Measurements from ENCODE around the gene KCTD19.

The KCTD19 gene

GRCh38 chr16:67254801-67255552, 71.6 kb downstream of the KCTD19 start:
- Histone ChIP-seq H3K36me3 (ENCODE audit: insufficient read depth, low read length) (no peaks in the 10 kb centered on the region), H3K27ac (ENCODE audit: low read depth, low read length) (no peak overlapping the region), H3K9me3 (ENCODE audit: low read length) (no peaks in the 10 kb centered on the region), H3K27me3 (ENCODE audit: control insufficient read depth in 1 of 2, insufficient read depth in 2 of 2, low read length in 2 of 2) (peaks cover 12 to 39% of the 10 kb centered on the region in 2 donors), H3K9ac (ENCODE audit: low read length) (no peak overlapping the region), H3K4me1 (ENCODE audit: insufficient read depth, low read length) (no peaks in the 10 kb centered on the region), H3K4me3 (ENCODE audit: low read depth in 1 of 2, low read length in 2 of 2) (no peak overlapping the region)

GRCh38 chr16:67252609-67253497, 73.7 kb downstream of the KCTD19 start:
- Histone ChIP-seq H3K9me3 (ENCODE audit: low read length) (no peaks in the 10 kb centered on the region), H3K4me3 (ENCODE audit: low read depth in 1 of 2, low read length in 2 of 2) (no peak overlapping the region), H3K27ac (ENCODE audit: low read depth, low read length) (no peak overlapping the region), H3K4me1 (ENCODE audit: insufficient read depth, low read length) (peaks cover 11% of the 10 kb centered on the region), H3K9ac (ENCODE audit: low read length) (no peak overlapping the region), H3K36me3 (ENCODE audit: insufficient read depth, low read length) (no peaks in the 10 kb centered on the region), H3K27me3 (ENCODE audit: control insufficient read depth in 1 of 2, insufficient read depth in 2 of 2, low read length in 2 of 2) (peaks cover 22 to 55% of the 10 kb centered on the region in 2 donors)

- peaks cover 24% of the 10 kb centered on the region for H3K4me1 ChIP-seq (ENCODE audit: insufficient read depth, low read length)
- no peaks in the 10 kb centered on the region for H3K9me3 ChIP-seq (ENCODE audit: low read length)
- H3K9ac ChIP-seq (ENCODE audit: low read length) = no peak overlapping the region
- H3K27me3 ChIP-seq (ENCODE audit: control insufficient read depth in 1 of 2, insufficient read depth in 2 of 2, low read length in 2 of 2) = peaks cover 22 to 42% of the 10 kb centered on the region in 2 donors
- H3K27ac ChIP-seq (ENCODE audit: low read depth, low read length) = no peak overlapping the region
- H3K4me3 ChIP-seq (ENCODE audit: low read depth in 1 of 2, low read length in 2 of 2) = no peak overlapping the region
- H3K36me3 ChIP-seq (ENCODE audit: insufficient read depth, low read length) = no peaks in the 10 kb centered on the region
Measured at GRCh38 chr16:67250045-67250327, 76.6 kb downstream of the KCTD19 start.

GRCh38 chr16:67249178-67250044, 77.1 kb downstream of the KCTD19 start:
- peaks cover 22 to 42% of the 10 kb centered on the region in 2 donors for H3K27me3 ChIP-seq (ENCODE audit: control insufficient read depth in 1 of 2, insufficient read depth in 2 of 2, low read length in 2 of 2)
- no peaks in the 10 kb centered on the region for H3K36me3 ChIP-seq (ENCODE audit: insufficient read depth, low read length)
- no peak overlapping the region for H3K27ac ChIP-seq (ENCODE audit: low read depth, low read length)
- H3K4me1 ChIP-seq (ENCODE audit: insufficient read depth, low read length) = peaks cover 29% of the 10 kb centered on the region
- H3K9me3 ChIP-seq (ENCODE audit: low read length) = no peaks in the 10 kb centered on the region
- no peak overlapping the region for H3K9ac ChIP-seq (ENCODE audit: low read length)
- H3K4me3 ChIP-seq (ENCODE audit: low read depth in 1 of 2, low read length in 2 of 2) = peak overlapping the region; percentile 49 to 82

- no peak within 1 kb of the TSS for H3K9ac ChIP-seq (ENCODE audit: low read length)
- no peaks in the 10 kb centered on the region for H3K36me3 ChIP-seq (ENCODE audit: insufficient read depth, low read length)
- no peaks in the 10 kb centered on the region for H3K9me3 ChIP-seq (ENCODE audit: low read length)
- peaks cover 35% of the 10 kb centered on the region for H3K4me1 ChIP-seq (ENCODE audit: insufficient read depth, low read length)
- H3K27me3 ChIP-seq (ENCODE audit: control insufficient read depth in 1 of 2, insufficient read depth in 2 of 2, low read length in 2 of 2) = peaks cover 22 to 42% of the 10 kb centered on the region in 2 donors
- peak within 1 kb of the TSS; percentile 49 to 82 for H3K4me3 ChIP-seq (ENCODE audit: low read depth in 1 of 2, low read length in 2 of 2)
- no peak within 1 kb of the TSS for H3K27ac ChIP-seq (ENCODE audit: low read depth, low read length)
Measured at GRCh38 chr16:67248401-67249177, 78.0 kb downstream of the KCTD19 start, which contains the start of gene SLC9A5. SLC9A5 (plus strand) TSS chr16:67248979; CDS start chr16:67249015, 36 bp downstream.

GRCh38 chr16:67248073-67248400, 78.5 kb downstream of the KCTD19 start:
- Histone ChIP-seq H3K4me1 (ENCODE audit: insufficient read depth, low read length) (peaks cover 35% of the 10 kb centered on the region), H3K36me3 (ENCODE audit: insufficient read depth, low read length) (no peaks in the 10 kb centered on the region), H3K4me3 (ENCODE audit: low read depth in 1 of 2, low read length in 2 of 2) (peak overlapping the region; percentile 49 to 82), H3K9me3 (ENCODE audit: low read length) (no peaks in the 10 kb centered on the region), H3K27me3 (ENCODE audit: control insufficient read depth in 1 of 2, insufficient read depth in 2 of 2, low read length in 2 of 2) (peaks cover 22 to 42% of the 10 kb centered on the region in 2 donors), H3K9ac (ENCODE audit: low read length) (no peak overlapping the region), H3K27ac (ENCODE audit: low read depth, low read length) (no peak overlapping the region)

- H3K9me3 ChIP-seq (ENCODE audit: low read length) = no peaks in the 10 kb centered on the region
- no peaks in the 10 kb centered on the region for H3K36me3 ChIP-seq (ENCODE audit: insufficient read depth, low read length)
- H3K9ac ChIP-seq (ENCODE audit: low read length) = peak within 1 kb of the TSS; percentile 19
- H3K4me3 ChIP-seq (ENCODE audit: low read depth in 1 of 2, low read length in 2 of 2) = peak within 1 kb of the TSS; percentile 73 to 82
- H3K27me3 ChIP-seq (ENCODE audit: control insufficient read depth in 1 of 2, insufficient read depth in 2 of 2, low read length in 2 of 2) = peaks cover 22 to 36% of the 10 kb centered on the region in 2 donors
- peaks cover 35% of the 10 kb centered on the region for H3K4me1 ChIP-seq (ENCODE audit: insufficient read depth, low read length)
- peak within 1 kb of the TSS; percentile 91 for H3K27ac ChIP-seq (ENCODE audit: low read depth, low read length)
Measured at GRCh38 chr16:67247192-67248072, 79.1 kb downstream of the KCTD19 start, which contains the start of gene FHOD1. FHOD1 (minus strand) TSS chr16:67247481; CDS start chr16:67247410, 71 bp downstream.

- H3K9me3 ChIP-seq (ENCODE audit: low read length) = no peaks in the 10 kb centered on the region
- peaks cover 35% of the 10 kb centered on the region for H3K4me1 ChIP-seq (ENCODE audit: insufficient read depth, low read length)
- peak overlapping the region; percentile 91 for H3K27ac ChIP-seq (ENCODE audit: low read depth, low read length)
- peak overlapping the region; percentile 73 to 82 for H3K4me3 ChIP-seq (ENCODE audit: low read depth in 1 of 2, low read length in 2 of 2)
- H3K36me3 ChIP-seq (ENCODE audit: insufficient read depth, low read length) = no peaks in the 10 kb centered on the region
- H3K27me3 ChIP-seq (ENCODE audit: control insufficient read depth in 1 of 2, insufficient read depth in 2 of 2, low read length in 2 of 2) = peaks cover 22 to 32% of the 10 kb centered on the region in 2 donors
- peak overlapping the region; percentile 19 for H3K9ac ChIP-seq (ENCODE audit: low read length)
Measured at GRCh38 chr16:67246756-67247191, 79.8 kb downstream of the KCTD19 start.

GRCh38 chr16:67246081-67246755, 80.3 kb downstream of the KCTD19 start:
- H3K27ac ChIP-seq (ENCODE audit: low read depth, low read length) = peak overlapping the region; percentile 91
- H3K9ac ChIP-seq (ENCODE audit: low read length) = peak overlapping the region; percentile 19
- peaks cover 39% of the 10 kb centered on the region for H3K4me1 ChIP-seq (ENCODE audit: insufficient read depth, low read length)
- H3K9me3 ChIP-seq (ENCODE audit: low read length) = no peaks in the 10 kb centered on the region
- peaks cover 22 to 28% of the 10 kb centered on the region in 2 donors for H3K27me3 ChIP-seq (ENCODE audit: control insufficient read depth in 1 of 2, insufficient read depth in 2 of 2, low read length in 2 of 2)
- no peaks in the 10 kb centered on the region for H3K36me3 ChIP-seq (ENCODE audit: insufficient read depth, low read length)
- H3K4me3 ChIP-seq (ENCODE audit: low read depth in 1 of 2, low read length in 2 of 2) = peak overlapping the region; percentile 73 to 82
